Body of pancreas (tissue), 4 donors: ENCODE measurements around the gene TBK1. TPM values are rescaled to one million over a fixed set of nuclear protein-coding genes. Genes with fewer than 3 reads are reported as not detected.
"Not testable (repeated sequence)": the region's sequence is repeated elsewhere in the genome, so short reads cannot be mapped to it uniquely, and the experiment has no call there.

Source experiments
- ATAC-seq: fragments of 150-250 bp; one replicate; pipeline ENCODE4 v1.9.1; 2016
- DNase-seq, 4 donors: peaks; one replicate each; pipeline ENCODE4 v3.0.0-alpha.2; 2019
- H3K27ac ChIP-seq, 4 donors: fragments of 200-600 bp; sonication (generic); 1 replicate in 3 of 4; 2 replicates in 1 of 4; pipeline versions ENCODE4 v1.5.1 to v1.6.1; 2016 to 2019; ENCODE audit warnings: mild to moderate bottlenecking in 1 of 4, mixed read lengths in 1 of 4, moderate library complexity in 1 of 4
- H3K27me3 ChIP-seq, 2 donors: fragments of 200-600 bp; sonication (generic); one replicate each; pipeline ENCODE4 v1.6.0; 2016; ENCODE audit warnings: mild to moderate bottlenecking in 1 of 2
- H3K36me3 ChIP-seq, 2 donors: fragments of 200-600 bp; sonication (generic); replicated peaks in 1 of 2; 2 replicates each; pipeline ENCODE4 v1.5.1; 2016; ENCODE audit warnings: low read depth in 2 of 2; ENCODE audit not compliant: insufficient read depth in 1 of 2
- H3K4me1 ChIP-seq: fragments of 200-600 bp; sonication (generic); one replicate; pipeline ENCODE4 v1.6.0; 2016
- H3K4me3 ChIP-seq, 2 donors: fragments of 200-600 bp; sonication (generic); 1 replicate in 1 of 2; 2 replicates in 1 of 2; pipeline ENCODE4 v1.5.1; 2016 to 2019
- H3K9me3 ChIP-seq, 3 donors: fragments of 200-600 bp; sonication (generic); 1 replicate in 2 of 3; 2 replicates in 1 of 3; pipeline ENCODE4 v1.5.1; 2016
- POLR2A ChIP-seq, 3 donors: fragments of 450-650 bp; IDR thresholded peaks; one replicate each; pipeline ENCODE4 v1.6.1; 2016; ENCODE audit warnings: antibody characterized with exemption in 3 of 3, mild to moderate bottlenecking in 2 of 3
- WGBS, 2 donors: methylation state at CpG; one replicate each; pipeline ENCODE4 v1.1.5; 2017; 5-methylcytosine and 5-hydroxymethylcytosine counted together
- intact Hi-C: fragments of 100-400 bp; cut with DNase I; formaldehyde crosslinking; loops from one replicate; pipeline ENCODE4 v1.15.1; 2023
- total RNA-seq, 2 donors: library from RNA; depleted of rRNA; stranded (reverse); fragments of >200 nt; gene quantifications; one replicate each; pipeline ENCODE4 v1.1.0, GENCODE V29; 2016
- TF ChIP-seq, protein P1 (sequence below), 7 experiments: fragments of 450-650 bp in 4 of 7; fragments of 200-600 bp in 3 of 7; sonication (generic) in 3 of 7; IDR thresholded peaks; one replicate each; pipeline ENCODE4 v1.5.1; 2016 to 2019; ENCODE audit warnings: antibody characterized with exemption in 7 of 7

TBK1 gene
- total RNA-seq, 2 donors from 2014 or later, result 11.2 to 14.8 TPM

DNA sequence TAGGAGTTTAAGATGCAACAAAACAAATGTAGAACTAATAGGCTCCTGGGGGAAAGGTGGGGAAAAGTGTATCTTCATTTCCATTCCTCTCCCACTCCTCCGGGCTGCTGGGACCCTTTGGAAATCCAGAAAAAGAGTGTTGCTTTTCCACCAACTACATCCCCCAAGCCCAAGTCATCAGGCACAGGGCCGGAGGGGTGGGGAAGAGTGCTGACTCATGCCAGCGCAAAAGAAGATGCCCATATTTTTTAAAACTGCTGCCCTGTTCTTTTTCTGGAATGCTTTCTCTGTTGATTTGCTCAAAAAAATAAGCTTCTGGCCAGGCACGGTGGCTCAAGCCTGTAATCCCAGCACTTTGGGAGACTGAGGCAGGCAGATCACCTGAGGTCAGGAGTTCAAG lies 70.9 kb downstream of the TBK1 start:
- H3K27ac ChIP-seq, result no peak overlapping the region
- ATAC-seq, result no peak
- no peaks in the 10 kb centered on the region for H3K27me3 ChIP-seq
- TF ChIP-seq POLR2A (IDR thresholded peaks at IDR 0.05), result no peak
- TF ChIP-seq, protein P1, sequence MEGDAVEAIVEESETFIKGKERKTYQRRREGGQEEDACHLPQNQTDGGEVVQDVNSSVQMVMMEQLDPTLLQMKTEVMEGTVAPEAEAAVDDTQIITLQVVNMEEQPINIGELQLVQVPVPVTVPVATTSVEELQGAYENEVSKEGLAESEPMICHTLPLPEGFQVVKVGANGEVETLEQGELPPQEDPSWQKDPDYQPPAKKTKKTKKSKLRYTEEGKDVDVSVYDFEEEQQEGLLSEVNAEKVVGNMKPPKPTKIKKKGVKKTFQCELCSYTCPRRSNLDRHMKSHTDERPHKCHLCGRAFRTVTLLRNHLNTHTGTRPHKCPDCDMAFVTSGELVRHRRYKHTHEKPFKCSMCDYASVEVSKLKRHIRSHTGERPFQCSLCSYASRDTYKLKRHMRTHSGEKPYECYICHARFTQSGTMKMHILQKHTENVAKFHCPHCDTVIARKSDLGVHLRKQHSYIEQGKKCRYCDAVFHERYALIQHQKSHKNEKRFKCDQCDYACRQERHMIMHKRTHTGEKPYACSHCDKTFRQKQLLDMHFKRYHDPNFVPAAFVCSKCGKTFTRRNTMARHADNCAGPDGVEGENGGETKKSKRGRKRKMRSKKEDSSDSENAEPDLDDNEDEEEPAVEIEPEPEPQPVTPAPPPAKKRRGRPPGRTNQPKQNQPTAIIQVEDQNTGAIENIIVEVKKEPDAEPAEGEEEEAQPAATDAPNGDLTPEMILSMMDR (IDR thresholded peaks at IDR 0.05), result no peak
- no peak overlapping the region for H3K4me3 ChIP-seq
- no peaks in the 10 kb centered on the region for H3K36me3 ChIP-seq
- no peak for DNase-seq
- no peaks in the 10 kb centered on the region for H3K4me1 ChIP-seq
- H3K9me3 ChIP-seq, result no peaks in the 10 kb centered on the region
- WGBS, 2 donors, result 56 to 61% methylated on average over 4 of the region's 4 CpGs
- intact Hi-C loops, result no loop called here

DNA sequence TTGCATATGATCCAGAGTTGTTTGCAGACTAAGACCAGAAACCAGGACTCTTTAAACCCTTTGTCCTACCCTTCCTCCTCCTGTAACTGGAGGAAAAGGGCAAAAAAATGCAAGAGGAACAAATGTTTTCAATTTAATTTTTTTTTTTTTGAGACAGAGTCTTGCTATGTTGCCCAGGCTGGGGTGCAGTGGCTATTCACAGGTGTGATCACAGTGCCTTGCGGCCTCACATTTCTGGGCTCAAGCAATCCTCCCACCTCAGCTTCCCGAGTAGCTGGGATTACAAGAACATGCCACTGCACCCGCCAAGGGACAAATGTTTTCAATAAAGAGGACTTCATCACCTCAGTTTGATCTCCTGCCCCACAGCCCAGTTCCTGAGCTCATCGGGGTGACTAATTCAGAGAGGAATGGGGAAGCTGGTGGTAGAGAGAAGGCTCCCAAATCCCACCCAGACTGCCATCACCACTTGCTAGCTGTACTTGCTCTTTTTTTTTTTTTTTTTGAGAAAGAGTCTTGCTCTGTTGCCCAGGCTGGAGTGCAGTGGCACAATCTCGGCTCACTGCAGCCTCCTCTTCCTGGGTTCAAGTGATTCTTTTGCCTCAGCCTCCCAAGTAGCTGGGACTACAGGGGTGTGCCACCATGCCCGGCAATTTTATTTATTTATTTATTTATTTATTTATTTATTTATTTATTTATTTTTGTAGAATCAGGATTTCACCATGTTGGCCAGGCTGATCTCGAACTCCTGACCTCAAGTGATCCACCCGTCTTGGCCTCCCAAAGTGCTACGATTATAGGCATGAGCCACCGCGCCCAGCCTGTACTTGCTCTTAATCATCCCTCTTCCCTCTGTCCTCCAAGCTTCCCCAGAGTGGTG lies 71.9 kb downstream of the TBK1 start:
- DNase-seq, H3K27me3 ChIP-seq, H3K9me3 ChIP-seq, H3K27ac ChIP-seq, ATAC-seq, H3K4me1 ChIP-seq, H3K4me3 ChIP-seq, H3K36me3 ChIP-seq, intact Hi-C loops: not testable (repeated sequence)
- WGBS, 2 donors, result 82 to 91% methylated on average over 11 of the region's 11 CpGs

DNA sequence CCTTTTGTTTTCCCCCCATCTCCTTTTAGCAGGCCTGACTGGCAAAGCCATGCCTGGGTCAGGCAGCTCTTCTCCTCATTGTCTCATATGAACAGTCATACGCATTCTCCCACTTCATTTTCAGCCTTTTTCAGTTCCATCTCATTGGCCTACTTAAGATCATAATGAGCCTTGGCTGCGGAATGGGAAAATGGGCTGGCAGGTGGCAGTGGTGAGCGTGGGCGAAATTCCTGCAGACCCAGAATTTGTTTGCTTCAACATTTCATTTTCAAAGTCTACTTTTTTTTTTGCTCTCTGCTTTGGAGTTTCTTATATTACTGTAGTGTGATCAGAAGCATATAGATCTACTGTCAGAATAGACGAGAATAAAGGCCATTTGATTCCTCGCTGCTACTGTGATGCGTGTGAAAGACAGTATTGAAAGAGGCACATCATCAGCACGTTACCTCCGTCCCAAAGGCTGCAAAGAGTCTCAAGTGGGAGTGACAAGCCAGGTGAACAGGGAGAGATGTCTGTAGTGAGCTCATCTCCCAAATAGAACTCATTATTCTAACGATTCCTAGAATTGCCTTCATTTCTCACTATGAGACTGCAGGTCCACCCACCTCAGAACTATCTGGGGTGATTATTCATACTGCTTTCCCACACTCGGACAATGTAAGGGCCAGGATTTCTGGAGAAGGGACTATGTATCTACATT lies 73.7 kb downstream of the TBK1 start:
- TF ChIP-seq, protein P1 (IDR thresholded peaks at IDR 0.05), result no peak
- TF ChIP-seq POLR2A (IDR thresholded peaks at IDR 0.05), result no peak
- intact Hi-C loops, result no loop called here
- Histone ChIP-seq H3K27ac (no peak overlapping the region), H3K27me3 (no peaks in the 10 kb centered on the region), H3K9me3 (no peaks in the 10 kb centered on the region), H3K4me1 (no peaks in the 10 kb centered on the region), H3K4me3 (no peak overlapping the region), H3K36me3 (no peaks in the 10 kb centered on the region)
- WGBS, 2 donors, result 82 to 83% methylated on average over 11 of the region's 11 CpGs
- no peak for ATAC-seq
- no peak for DNase-seq

- intact Hi-C loops, result no loop called here
- Histone ChIP-seq H3K9me3 (no peaks in the 10 kb centered on the region), H3K4me1 (no peaks in the 10 kb centered on the region), H3K4me3 (no peak overlapping the region), H3K36me3 (no peaks in the 10 kb centered on the region), H3K27ac (no peak overlapping the region), H3K27me3 (no peaks in the 10 kb centered on the region)
- WGBS, 2 donors, result 25 to 39% methylated on average over 2 of the region's 2 CpGs
- no peak for ATAC-seq
- no peak for TF ChIP-seq POLR2A (IDR thresholded peaks at IDR 0.05)
- TF ChIP-seq, protein P1 (IDR thresholded peaks at IDR 0.05), result no peak
- no peak for DNase-seq
Measured at GRCh38 chr12:64526859-64527258, 74.9 kb downstream of the TBK1 start.

- no peaks in the 10 kb centered on the region for H3K4me1 ChIP-seq
- intact Hi-C loops, result no loop called here
- WGBS, 2 donors, result 78 to 83% methylated on average over 8 of the region's 8 CpGs
- H3K27me3 ChIP-seq, result no peaks in the 10 kb centered on the region
- TF ChIP-seq POLR2A (IDR thresholded peaks at IDR 0.05), result no peak
- TF ChIP-seq, protein P1 (IDR thresholded peaks at IDR 0.05), result no peak
- no peak for DNase-seq
- H3K4me3 ChIP-seq, result no peak overlapping the region
- ATAC-seq, result no peak
- H3K9me3 ChIP-seq, result no peaks in the 10 kb centered on the region
- no peaks in the 10 kb centered on the region for H3K36me3 ChIP-seq
- H3K27ac ChIP-seq, result no peak overlapping the region
Measured at GRCh38 chr12:64528616-64529015, 76.7 kb downstream of the TBK1 start.
